Stimulated activated CD8-positive, alpha-beta memory T cell treated with anti-CD3 and anti-CD28 coated beads, Interleukin-15, amount 100 ng/mL, for 24 hours (primary cell): ENCODE results near the gene SCAF11.
"Not testable (repeated sequence)": the region's sequence is repeated elsewhere in the genome, so short reads cannot be mapped to it uniquely, and the experiment has no call there.

Experiments
- DNase-seq: peaks from one replicate; pipeline ENCODE4 v3.0.0-alpha.2; 2020; ENCODE audit warnings: low read depth

The SCAF11 gene, protein sequence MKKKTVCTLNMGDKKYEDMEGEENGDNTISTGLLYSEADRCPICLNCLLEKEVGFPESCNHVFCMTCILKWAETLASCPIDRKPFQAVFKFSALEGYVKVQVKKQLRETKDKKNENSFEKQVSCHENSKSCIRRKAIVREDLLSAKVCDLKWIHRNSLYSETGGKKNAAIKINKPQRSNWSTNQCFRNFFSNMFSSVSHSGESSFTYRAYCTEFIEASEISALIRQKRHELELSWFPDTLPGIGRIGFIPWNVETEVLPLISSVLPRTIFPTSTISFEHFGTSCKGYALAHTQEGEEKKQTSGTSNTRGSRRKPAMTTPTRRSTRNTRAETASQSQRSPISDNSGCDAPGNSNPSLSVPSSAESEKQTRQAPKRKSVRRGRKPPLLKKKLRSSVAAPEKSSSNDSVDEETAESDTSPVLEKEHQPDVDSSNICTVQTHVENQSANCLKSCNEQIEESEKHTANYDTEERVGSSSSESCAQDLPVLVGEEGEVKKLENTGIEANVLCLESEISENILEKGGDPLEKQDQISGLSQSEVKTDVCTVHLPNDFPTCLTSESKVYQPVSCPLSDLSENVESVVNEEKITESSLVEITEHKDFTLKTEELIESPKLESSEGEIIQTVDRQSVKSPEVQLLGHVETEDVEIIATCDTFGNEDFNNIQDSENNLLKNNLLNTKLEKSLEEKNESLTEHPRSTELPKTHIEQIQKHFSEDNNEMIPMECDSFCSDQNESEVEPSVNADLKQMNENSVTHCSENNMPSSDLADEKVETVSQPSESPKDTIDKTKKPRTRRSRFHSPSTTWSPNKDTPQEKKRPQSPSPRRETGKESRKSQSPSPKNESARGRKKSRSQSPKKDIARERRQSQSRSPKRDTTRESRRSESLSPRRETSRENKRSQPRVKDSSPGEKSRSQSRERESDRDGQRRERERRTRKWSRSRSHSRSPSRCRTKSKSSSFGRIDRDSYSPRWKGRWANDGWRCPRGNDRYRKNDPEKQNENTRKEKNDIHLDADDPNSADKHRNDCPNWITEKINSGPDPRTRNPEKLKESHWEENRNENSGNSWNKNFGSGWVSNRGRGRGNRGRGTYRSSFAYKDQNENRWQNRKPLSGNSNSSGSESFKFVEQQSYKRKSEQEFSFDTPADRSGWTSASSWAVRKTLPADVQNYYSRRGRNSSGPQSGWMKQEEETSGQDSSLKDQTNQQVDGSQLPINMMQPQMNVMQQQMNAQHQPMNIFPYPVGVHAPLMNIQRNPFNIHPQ (N-terminal part only)

DNA sequence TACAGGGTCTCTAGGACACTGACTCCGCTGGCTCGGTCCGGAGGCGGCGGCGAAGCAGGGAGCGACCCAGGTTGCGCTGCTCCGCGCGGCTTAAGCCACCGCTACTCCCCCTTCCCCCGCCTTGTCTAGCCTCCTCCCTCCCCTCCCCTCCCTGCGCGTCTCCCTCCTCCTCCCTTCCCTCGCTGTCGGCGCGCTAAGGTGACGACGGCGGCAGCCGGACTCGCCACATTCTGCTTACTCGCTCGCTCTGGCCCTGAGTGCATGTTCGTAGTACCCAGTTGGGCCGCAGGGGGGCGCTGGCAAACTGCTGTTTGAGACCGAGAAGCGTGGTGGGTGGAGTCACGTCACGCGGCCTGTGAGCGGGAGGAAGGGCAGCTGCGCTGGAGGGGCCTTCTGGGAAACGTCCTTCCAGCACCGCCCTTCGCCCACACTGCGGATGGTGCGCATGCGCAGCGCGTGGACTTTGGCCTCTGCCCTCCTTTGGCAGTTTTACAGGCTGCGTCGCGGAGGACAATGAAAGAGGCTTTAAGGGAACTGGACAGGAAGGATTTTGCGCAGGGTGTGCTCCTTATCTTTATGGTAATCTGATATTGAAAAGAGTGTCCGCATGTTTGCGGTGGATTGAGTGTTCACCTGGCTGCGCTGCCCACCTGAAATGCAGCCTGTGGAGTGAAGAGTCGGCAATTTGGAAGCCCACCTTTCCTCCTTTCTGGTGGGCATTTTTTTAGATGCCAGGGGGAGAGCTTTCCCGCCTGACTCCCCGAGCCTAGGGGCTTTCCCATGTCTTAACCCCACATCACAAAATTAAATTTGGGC, at the start of gene SCAF11:
SCAF11 (minus strand) TSS at position 107 of the 816 bp plus-strand sequence. CDS start 26,407 bp downstream, outside the sequence.
- peak; percentile 100 for DNase-seq

DNA sequence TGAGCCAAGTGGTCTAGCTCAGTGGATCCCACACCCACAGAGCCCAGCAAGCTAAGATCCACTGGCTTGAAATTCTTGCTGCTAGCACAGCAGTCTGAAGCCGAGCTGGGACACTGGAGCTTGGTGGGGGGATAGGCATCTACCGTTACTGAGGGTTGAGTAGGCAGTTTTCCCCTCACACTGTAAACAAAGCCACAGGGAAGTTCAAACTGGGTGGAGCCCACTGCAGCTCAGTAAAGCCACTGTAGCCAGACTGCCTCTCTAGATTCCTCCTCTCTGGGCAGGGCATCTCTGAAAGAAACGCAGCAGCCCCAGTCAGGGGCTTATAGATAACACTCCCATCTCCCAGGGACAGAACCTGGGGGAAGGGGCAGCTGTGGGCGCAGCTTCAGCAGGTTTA, 46.7 kb upstream of the SCAF11 start:
- DNase-seq: not testable (repeated sequence)

DNA sequence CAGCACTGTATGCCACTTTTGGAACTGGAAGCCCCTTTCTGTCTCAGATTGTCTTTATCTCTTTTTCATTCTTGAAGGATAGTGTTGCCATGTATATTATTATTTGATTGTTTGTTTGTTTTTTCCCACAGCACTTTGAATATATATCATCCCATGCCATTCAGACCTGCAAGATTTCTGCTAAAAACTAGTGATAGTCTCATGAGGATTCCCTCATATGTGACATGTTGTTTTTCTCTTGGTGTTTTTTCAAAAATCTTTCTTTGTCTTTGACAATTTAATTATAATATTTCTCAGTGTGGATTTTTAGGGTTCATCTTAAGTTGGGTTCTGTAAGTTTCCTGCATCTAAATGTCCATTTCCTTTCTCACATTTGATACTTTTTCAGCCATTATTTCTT, 36.8 kb upstream of the SCAF11 start:
- no peak for DNase-seq

DNA sequence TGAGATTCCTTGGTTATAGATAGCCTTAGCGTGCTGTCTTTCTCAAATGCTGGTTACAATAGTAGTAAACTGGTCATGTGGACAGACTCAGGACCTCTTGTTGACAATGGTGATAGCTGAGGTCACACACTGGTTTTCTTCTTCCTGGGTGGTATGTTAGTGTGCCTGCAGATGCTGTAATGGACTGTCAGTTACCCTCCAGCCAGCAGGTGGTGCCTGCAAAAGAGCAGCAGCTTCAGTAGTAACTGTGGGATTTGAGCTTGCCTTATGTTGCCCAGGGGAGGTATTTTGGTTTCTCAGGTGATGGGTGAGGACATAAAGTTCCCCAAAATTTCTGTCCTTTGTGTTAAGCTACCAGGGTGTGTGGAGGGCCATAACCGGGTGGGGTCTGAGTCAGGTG, 33.7 kb upstream of the SCAF11 start:
- no peak for DNase-seq

DNA sequence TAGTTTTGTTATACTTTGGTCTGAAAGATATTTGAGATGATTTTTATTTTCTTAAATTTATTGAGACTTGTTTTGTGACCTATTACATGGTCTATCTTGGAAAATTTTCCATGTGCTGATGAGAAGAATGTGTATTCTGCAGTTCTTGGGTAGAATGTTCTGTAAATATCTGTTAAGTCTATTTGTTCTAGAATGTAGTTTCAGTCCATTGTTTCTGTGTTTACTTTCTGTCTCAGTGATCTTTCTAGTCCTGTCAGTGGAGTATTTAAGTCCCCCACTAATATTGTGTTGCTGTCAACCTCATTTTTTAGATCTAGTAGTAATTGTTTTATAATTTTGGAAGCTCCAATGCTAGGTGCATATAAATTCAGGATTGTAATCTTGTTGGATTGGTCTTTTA, 30.4 kb upstream of the SCAF11 start:
- DNase-seq: no peak

DNA sequence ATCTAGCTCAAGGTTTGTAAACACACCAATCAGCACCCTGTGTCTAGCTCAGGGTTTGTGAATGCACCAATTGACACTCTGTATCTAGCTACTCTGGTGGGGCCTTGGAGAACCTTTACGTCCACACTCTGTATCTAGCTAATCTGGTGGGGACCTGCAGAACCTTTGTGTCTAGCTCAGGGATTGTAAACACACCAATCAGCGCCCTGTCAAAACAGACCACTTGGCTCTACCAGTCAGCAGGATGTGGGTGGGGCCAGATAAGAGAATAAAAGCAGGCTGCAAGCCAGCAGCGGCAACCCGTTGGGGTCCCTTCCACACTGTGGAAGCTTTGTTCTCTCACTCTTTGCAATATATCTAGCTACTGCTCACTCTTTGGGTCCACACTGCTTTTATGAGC, 28.3 kb upstream of the SCAF11 start:
- not testable (repeated sequence) for DNase-seq

DNA sequence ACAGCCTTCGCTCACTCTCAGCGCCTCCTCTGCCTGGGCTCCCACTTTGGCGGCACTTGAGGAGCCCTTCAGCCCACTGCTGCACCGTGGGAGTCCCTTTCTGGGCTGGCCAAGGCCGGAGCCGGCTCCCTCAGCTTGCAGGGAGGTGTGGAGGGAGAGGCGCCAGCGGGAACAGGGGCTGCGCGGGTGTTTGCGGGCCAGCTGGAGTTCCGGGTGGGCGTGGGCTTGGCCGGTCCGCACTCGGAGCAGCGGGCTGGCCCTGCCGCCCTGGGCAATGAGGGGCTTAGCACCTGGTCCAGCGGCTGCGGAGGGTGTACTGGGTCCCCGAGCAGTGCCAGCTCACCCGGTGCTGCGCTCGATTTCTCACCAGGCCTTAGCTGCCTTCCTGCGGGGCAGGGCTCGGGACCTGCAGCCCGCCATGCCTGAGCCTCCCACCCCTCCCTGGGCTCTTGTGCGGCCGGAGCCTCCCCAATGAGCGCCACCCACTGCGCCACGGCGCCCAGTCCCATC, 27.5 kb upstream of the SCAF11 start:
- DNase-seq: not testable (repeated sequence)

DNA sequence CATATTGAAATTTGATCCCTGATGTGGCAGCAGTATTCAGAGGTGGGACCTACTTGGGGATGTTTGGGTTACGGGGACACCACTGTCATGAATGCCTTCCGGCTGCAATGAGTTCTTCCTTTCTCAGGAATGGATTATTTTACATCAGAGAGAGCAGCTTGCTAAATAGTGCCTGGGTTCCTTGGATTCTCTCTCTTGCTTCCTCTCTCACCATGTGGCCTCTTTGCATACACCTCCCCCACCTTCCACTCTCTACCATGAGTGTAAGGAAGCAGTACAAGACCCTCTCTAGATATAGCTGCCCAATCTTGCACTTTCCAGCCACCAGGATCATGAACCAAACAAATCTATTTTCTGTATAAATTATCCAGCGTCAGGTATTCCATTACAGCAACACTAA, 15.4 kb upstream of the SCAF11 start:
- DNase-seq: no peak

DNA sequence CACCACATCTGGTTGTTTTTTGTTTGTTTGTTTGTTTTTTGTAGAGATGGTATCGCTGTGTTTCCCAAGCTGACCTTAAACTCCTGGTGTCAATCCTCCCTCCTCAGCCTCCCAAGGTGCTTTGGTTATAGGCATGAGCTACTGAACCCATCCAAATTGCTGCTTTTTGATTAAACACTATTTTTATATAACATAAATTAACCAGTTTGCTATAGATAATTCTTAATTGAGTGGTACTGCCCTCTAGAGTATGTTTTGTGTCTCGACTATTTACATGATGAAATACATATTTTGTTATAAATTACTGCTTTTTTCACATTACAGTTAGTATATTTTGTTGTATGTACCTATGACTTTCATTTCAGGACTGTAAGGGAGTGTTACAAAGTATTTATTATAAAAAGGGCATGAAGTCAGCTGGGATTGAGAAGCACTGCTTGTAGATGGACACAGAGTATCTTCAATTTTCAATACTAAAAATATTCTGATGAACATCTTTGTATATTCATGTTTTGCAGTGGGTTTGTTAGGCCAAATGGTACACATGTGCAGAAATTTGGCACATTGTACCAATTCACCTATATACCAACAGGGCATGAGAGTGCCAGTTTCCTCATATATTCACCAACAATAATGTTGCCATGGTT, 14.9 kb upstream of the SCAF11 start:
- no peak for DNase-seq

DNA sequence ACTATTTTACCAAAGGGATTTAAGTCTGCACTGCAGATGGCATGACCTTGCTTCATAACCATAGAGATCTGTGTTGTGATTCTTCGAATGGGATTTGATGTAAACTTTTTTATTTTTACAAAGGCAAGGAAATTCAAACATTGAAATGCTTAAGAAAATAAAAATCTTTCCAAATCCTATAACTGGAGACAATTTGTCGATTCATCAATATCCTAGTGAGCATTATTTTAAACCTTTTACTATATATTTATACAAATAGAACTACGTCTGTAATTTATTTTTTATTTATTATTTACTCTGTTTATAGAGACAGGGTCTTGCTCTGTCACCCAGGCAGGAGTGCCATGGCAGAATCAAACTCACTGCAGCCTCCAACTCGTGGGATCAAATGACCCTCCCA, 14.3 kb upstream of the SCAF11 start:
- no peak for DNase-seq

DNA sequence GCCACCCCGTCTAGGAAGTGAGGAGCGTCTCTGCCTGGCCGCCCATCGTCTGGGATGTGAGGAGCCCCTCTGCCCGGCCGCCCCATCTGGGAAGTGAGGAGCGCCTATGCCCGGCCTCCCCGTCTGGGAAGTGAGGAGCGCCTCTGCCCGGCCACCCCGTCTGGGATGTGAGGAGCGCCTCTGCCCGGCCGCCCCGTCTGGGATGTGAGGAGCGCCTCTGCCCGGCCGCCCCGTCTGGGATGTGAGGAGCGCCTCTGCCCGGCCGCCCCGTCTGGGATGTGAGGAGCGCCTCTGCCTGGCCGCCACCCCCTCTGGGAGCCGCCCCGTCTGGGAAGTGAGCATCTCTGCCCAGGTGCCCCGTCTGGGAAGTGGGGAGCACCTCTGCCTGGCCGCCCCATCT, 9.7 kb upstream of the SCAF11 start:
- DNase-seq: not testable (repeated sequence)

DNA sequence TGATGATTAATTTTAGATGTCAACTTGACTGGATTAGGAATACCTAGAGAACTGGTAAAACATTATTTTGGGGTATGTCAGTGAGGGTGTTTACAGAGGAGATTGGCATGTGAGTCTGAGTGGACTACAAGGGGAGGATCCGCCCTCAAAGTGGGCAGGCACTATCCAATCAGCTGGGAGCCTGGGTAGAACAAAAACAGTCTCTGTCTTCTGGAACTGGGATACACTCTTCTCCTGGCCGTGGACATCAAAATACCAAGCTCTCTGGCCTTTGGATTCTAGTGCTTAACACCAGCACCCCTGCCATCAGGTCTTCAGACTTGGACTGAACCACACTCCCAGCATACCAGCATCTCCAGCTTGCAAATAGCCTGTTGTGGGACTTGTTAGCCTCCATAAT, 4.4 kb upstream of the SCAF11 start:
- DNase-seq: no peak

DNA sequence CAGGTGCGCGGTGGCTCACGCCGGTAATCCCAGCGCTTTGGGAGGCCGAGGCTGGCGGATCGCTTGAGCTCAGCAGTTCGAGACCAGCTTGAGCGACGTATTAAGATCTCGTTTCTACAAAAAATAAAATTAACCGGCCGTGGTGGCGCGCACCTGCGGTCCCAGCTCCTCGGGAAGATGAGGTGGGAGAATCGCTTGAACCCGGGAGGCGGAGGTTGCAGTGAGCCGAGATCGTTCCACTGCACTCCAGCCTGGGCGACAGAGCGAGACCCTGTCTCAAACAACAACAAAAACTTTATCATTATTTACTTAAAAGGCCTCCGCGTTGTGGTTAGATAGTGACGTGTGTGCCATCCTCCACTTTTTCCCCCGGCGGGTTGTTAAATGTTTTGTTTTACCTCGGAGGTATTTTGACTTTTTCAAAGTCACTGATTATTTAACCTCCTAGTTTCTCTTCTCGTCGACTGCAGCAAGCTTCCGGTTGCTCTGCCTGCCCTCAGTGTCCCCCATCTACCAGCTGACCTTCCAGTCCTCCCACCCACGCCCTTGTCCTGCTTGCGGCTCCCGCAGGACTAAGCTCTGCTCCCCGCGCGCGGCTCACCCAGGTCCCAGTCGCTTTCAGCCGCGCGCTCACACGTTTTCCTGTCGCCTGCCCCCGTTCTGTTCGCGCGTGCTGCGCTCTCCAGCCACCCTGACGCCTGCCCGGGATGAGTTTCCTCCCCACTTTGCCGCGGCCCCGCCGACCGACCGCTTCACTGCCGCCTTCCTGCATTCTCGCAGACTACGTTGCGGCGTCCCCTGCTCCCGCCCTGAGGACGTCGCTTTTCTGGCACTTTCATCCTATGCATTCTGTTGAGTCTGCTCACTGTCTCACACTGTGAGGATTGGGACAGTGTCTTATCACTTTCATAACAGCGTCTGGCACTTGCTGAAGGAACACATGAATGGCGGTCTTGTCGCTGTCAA, 1.2 kb upstream of the SCAF11 start:
- peak; percentile 47 for DNase-seq

DNA sequence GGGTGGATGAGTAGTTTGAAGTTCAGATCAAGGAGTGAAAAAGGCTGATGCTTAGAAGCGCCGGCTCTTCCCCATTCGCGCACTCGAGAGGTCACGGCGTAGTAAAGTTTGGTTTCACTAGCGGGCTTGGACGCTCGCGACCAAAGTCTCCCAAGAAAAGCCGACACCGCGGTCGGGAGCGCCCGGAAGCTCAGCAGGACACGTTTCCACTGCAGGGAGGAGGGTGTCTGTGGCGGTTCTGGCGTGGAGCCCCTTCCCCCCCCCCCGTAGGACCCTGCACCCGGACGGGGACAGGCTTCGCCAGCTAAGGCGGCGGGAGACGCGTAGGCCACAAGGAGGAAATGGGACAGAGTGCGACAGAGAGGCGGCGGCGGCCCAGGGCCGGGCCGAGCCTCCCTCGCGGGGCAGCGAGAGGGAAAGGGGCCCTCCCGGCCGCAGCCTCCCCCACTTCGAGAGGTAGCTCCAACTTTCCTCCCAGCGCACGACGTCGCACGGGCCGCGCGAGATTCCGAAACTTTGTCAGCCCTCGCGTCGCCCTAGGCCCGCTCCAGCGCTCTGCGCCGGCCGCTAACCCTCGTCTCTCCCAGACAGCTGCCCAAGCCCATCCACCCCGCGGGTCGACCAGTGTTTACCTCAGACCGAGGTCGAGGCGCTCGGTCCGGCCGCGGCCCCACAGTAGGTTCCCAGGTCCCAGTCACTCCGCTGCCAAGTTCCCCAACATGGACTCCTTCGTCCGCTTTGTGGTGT, 480 bp downstream of the SCAF11 start:
- DNase-seq: peak; percentile 17

DNA sequence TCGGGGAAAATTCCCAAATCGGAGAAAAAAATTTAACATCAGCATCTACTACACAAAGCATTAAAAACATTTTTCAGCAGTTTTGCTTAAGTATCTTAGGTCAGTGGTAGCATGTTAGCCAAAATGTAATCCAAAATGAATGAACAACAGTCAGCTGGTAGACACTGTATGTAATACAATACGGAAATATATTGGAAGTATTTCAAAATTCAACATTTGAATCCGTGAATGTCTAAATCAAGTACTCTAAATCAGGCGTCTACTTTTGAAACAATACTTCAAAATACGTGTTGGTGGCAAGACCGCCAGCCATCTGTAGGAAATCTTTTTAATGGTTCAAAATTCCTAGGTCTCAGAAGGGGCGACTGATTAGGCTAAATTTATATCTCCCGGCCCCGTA, 1.1 kb downstream of the SCAF11 start:
- DNase-seq: no peak

DNA sequence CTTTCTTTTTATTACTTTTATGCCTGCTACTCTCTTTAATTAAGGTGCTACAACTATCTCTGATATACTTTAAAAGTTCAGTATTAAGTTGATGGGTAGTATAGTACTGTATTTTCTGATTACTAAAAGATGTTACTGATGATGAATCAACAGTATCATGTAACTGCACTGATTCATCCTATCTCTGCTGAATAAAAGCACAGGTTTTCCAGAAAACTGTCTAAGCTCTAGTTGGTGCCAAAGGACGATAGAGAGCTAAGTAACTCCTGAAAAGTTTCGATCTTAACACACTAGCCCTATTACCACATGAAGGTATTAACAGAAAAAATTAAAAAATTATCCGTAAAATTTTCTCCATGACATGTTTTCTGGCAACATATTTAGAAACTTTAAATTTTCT, 2.1 kb downstream of the SCAF11 start:
- no peak for DNase-seq

DNA sequence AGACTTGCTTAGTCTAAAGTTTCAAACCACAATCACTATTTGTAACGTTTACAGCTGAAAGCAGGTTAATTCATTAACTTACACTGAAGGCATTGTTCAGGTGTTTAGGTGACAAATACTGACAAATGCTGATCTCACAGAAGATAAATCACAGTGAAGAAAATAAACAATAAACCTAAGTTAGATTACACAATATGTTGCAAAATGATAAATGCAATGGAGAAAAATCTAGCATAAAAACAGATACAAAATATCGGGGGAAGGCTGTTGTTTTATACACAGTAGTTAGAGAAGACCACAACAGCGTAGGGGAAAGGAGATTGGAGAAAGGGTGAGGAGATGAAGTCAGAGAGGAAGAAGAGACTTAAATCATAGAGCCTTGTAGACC, 3.0 kb downstream of the SCAF11 start:
- no peak for DNase-seq

DNA sequence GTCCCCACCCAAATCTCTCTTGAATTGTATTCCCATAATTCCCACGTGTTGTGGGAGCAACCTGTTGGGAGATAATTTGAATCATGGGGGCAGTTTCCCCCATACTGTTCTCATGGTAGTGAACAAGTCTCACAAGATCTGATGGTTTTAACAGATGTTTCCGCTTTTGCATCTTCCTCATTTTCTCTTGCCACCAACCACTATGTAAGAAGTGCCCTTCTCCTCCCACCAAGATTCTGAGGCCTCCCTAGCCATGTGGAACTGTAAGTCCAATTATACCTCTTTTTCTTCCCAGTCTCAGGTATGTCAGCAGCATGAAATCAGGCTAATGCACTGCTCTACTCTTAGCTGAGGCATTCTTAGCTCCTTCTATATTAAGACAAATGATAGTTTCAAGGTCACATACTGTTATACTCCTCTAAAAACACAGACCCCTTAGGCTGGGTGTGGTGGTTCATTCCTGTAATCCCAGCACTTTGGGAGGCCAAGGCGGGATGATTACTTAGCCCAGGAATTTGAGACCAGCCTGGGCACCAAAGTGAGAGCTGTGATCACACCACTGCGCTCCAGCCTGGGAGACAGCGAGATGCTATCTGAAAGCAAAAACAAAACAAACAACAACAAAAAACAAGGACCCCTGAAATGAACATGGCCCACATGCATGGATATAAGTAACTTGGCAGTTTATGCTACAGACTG, 3.6 kb downstream of the SCAF11 start:
- DNase-seq: no peak
